Small intestine (tissue), 7 donors: Measurements from ENCODE around the gene TCP11L2. TPM values are rescaled to one million over a fixed set of nuclear protein-coding genes. Genes with fewer than 3 reads are reported as not detected.
"Not testable (repeated sequence)": the region's sequence is repeated elsewhere in the genome, so short reads cannot be mapped to it uniquely, and the experiment has no call there.

ENCODE experiments used
- DNase-seq, 2 donors: peaks; one replicate each; pipeline versions ENCODE4 v3.0.0 to v3.0.0-alpha.2; 2013
- FAIRE-seq: peaks from 2 replicates; lab custom pipeline; 2012; peaks lifted over from hg19 to GRCh38; lab: Jason Lieb, UNC
- H3K27ac ChIP-seq, 3 donors: one replicate each; pipeline ENCODE4 v1.5.1; 2013; ENCODE audit warnings: low read length in 2 of 3, mild to moderate bottlenecking in 2 of 3, control low read depth in 1 of 3, inconsistent platforms in 1 of 3, low read depth in 1 of 3, moderate library complexity in 1 of 3
- H3K27me3 ChIP-seq, 3 donors: one replicate each; pipeline ENCODE4 v1.6.1; 2013; ENCODE audit warnings: low read length in 3 of 3, inconsistent platforms in 1 of 3; ENCODE audit not compliant: control insufficient read depth in 3 of 3, insufficient read depth in 3 of 3
- H3K36me3 ChIP-seq, 3 donors: one replicate each; pipeline ENCODE4 v1.6.1; 2013; ENCODE audit warnings: low read length in 3 of 3, inconsistent platforms in 1 of 3, low read depth in 1 of 3, mild to moderate bottlenecking in 1 of 3, moderate library complexity in 1 of 3; ENCODE audit not compliant: control insufficient read depth in 3 of 3, insufficient read depth in 2 of 3
- H3K4me1 ChIP-seq, 3 donors: one replicate each; pipeline ENCODE4 v1.6.1; 2013; ENCODE audit warnings: low read length in 2 of 3, inconsistent platforms in 1 of 3, low read depth in 1 of 3, mild to moderate bottlenecking in 1 of 3, moderate library complexity in 1 of 3; ENCODE audit not compliant: control insufficient read depth in 3 of 3, insufficient read depth in 2 of 3
- H3K4me3 ChIP-seq, 3 donors: one replicate each; pipeline ENCODE4 v1.5.1; 2013; ENCODE audit warnings: low read length in 3 of 3, control low read depth in 1 of 3, inconsistent platforms in 1 of 3, low read depth in 1 of 3, mild to moderate bottlenecking in 1 of 3, moderate library complexity in 1 of 3
- H3K9me3 ChIP-seq, 2 donors: one replicate each; pipeline ENCODE4 v1.6.1; 2013; ENCODE audit warnings: low read depth in 1 of 2, low read length in 1 of 2; ENCODE audit not compliant: control insufficient read depth in 2 of 2, insufficient read depth in 1 of 2
- WGBS, 3 donors: extraction: QIAGEN DNeasy Blood & Tissue Kit; methylation state at CpG; one replicate each; pipeline ENCODE4 v1.1.7; 2013; 5-methylcytosine and 5-hydroxymethylcytosine counted together
- polyA plus RNA-seq, 4 donors: library from polyadenylated mRNA; stranded (reverse) in 3 of 4; unstranded in 1 of 4; fragments of 200-250 nt in 3 of 4; fragments of 120-200 nt in 1 of 4; gene quantifications; one replicate each; pipeline versions ENCODE4 v1.2.1 to v1.2.3, GENCODE V29; 2013
- donor health status: healthy with polysubstance abuse.
- donor health status: control.
- donor health status: control.
- donor health status: Bipolar disorder and iron deficiency.
- donor health status: healthy.

Gene TCP11L2
- polyA plus RNA-seq, 4 donors: 2.7 to 18.1 (median 5.7) TPM

- 83 to 91% (median 84%) methylated on average over 4 of the region's 4 CpGs for WGBS, 3 donors
- Histone ChIP-seq H3K36me3 (no peaks in the 10 kb centered on the region), H3K9me3 (peaks cover 0 to 8% of the 10 kb centered on the region in 2 donors), H3K4me3 (no peak overlapping the region), H3K27me3 (no peaks in the 10 kb centered on the region), H3K4me1 (peaks cover 0 to 11% (median 0%) of the 10 kb centered on the region in 3 donors), H3K27ac (no peak overlapping the region)
- FAIRE-seq (no peak), DNase-seq (no peak)
These were observed 22.4 kb upstream of the TCP11L2 start for GRCh38 chr12:106280106-106280505.

GRCh38 chr12:106281056-106281782, 21.3 kb upstream of the TCP11L2 start:
- DNase-seq: no peak
- Histone ChIP-seq H3K4me1 (peaks cover 0 to 6% (median 0%) of the 10 kb centered on the region in 3 donors), H3K36me3 (no peaks in the 10 kb centered on the region), H3K9me3 (peaks cover 0 to 8% of the 10 kb centered on the region in 2 donors), H3K4me3 (no peak overlapping the region), H3K27ac (no peak overlapping the region), H3K27me3 (no peaks in the 10 kb centered on the region)
- FAIRE-seq: no peak
- 35 to 69% (median 41%) methylated on average over 3 of the region's 3 CpGs for WGBS, 3 donors

GRCh38 chr12:106281804-106282203, 20.7 kb upstream of the TCP11L2 start:
- Histone ChIP-seq H3K27ac (no peak overlapping the region), H3K27me3 (no peaks in the 10 kb centered on the region), H3K4me3 (no peak overlapping the region), H3K9me3 (peaks cover 0 to 8% of the 10 kb centered on the region in 2 donors), H3K36me3 (no peaks in the 10 kb centered on the region), H3K4me1 (peaks cover 0 to 6% (median 0%) of the 10 kb centered on the region in 3 donors)
- no peak for FAIRE-seq
- no peak for DNase-seq
- WGBS, 3 donors: 71 to 86% (median 77%) methylated on average over 4 of the region's 4 CpGs

- H3K4me3 ChIP-seq: no peak overlapping the region
- peaks cover 0 to 6% (median 0%) of the 10 kb centered on the region in 3 donors for H3K4me1 ChIP-seq
- 18 to 34% (median 25%) methylated on average over 7 of the region's 7 CpGs for WGBS, 3 donors
- peaks cover 0 to 8% of the 10 kb centered on the region in 2 donors for H3K9me3 ChIP-seq
- no peaks in the 10 kb centered on the region for H3K36me3 ChIP-seq
- FAIRE-seq (no peak), DNase-seq (peak; percentile 75 to 79)
- H3K27ac ChIP-seq: no peak overlapping the region
- H3K27me3 ChIP-seq: no peaks in the 10 kb centered on the region
These were observed 20.0 kb upstream of the TCP11L2 start for GRCh38 chr12:106282457-106283097.

GRCh38 chr12:106284358-106285105, 18.0 kb upstream of the TCP11L2 start:
- H3K9me3 ChIP-seq: peaks cover 0 to 8% of the 10 kb centered on the region in 2 donors
- DNase-seq: no peak
- no peak overlapping the region for H3K27ac ChIP-seq
- no peak for FAIRE-seq
- no peak overlapping the region for H3K4me3 ChIP-seq
- 63 to 75% (median 69%) methylated on average over 10 of the region's 10 CpGs for WGBS, 3 donors
- H3K4me1 ChIP-seq: peaks cover 0 to 12% (median 0%) of the 10 kb centered on the region in 3 donors
- H3K27me3 ChIP-seq: no peaks in the 10 kb centered on the region
- H3K36me3 ChIP-seq: no peaks in the 10 kb centered on the region

- H3K36me3 ChIP-seq: no peaks in the 10 kb centered on the region
- peaks cover 0 to 12% (median 0%) of the 10 kb centered on the region in 3 donors for H3K4me1 ChIP-seq
- FAIRE-seq: no peak
- DNase-seq: no peak
- H3K9me3 ChIP-seq: peaks cover 0 to 8% of the 10 kb centered on the region in 2 donors
- no peak overlapping the region for H3K4me3 ChIP-seq
- WGBS, 3 donors: 75 to 89% (median 80%) methylated on average over 4 of the region's 4 CpGs
- H3K27me3 ChIP-seq: no peaks in the 10 kb centered on the region
- H3K27ac ChIP-seq: no peak overlapping the region
These were observed 16.6 kb upstream of the TCP11L2 start for GRCh38 chr12:106285982-106286381.

GRCh38 chr12:106286576-106287162, 15.9 kb upstream of the TCP11L2 start:
- DNase-seq, H3K27me3 ChIP-seq, H3K36me3 ChIP-seq, FAIRE-seq, H3K9me3 ChIP-seq, H3K4me3 ChIP-seq, H3K27ac ChIP-seq: not testable (repeated sequence)
- WGBS, 3 donors: 63 to 78% (median 71%) methylated on average over 14 of the region's 14 CpGs
- peaks cover 0 to 12% (median 0%) of the 10 kb centered on the region in 3 donors for H3K4me1 ChIP-seq

- H3K9me3 ChIP-seq: peaks cover 0 to under 1% of the 10 kb centered on the region in 2 donors
- 50 to 79% (median 78%) methylated on average over 1 of the region's 1 CpG for WGBS, 3 donors
- H3K4me1 ChIP-seq: peaks cover 0 to 12% (median 0%) of the 10 kb centered on the region in 3 donors
- DNase-seq (no peak), FAIRE-seq (no peak)
- no peak overlapping the region for H3K4me3 ChIP-seq
- no peaks in the 10 kb centered on the region for H3K36me3 ChIP-seq
- no peak overlapping the region for H3K27ac ChIP-seq
- H3K27me3 ChIP-seq: no peaks in the 10 kb centered on the region
These were observed 15.2 kb upstream of the TCP11L2 start for GRCh38 chr12:106287364-106287763.
